T-helper 17 cell (primary cell): ENCODE data around the gene CBX7. TPM values are rescaled to one million over a fixed set of nuclear protein-coding genes. Genes with fewer than 3 reads are reported as not detected.
"Not testable (repeated sequence)": the region's sequence is repeated elsewhere in the genome, so short reads cannot be mapped to it uniquely, and the experiment has no call there.

Experiments
- ATAC-seq: fragments of 150-1000 bp; cut with Tn5 transposase; 2 replicates; pipeline ENCODE4 v1.10.0; 2021; ENCODE audit warnings: mild to moderate bottlenecking, moderate library complexity
- DNase-seq, 3 donors: peaks; one replicate each; pipeline versions ENCODE4 v3.0.0 to v3.0.0-alpha.2; 2020 to 2021
- H3K9me3 ChIP-seq: one replicate; pipeline ENCODE4 v1.7.0; 2013; ENCODE audit warnings: low read length, mild to moderate bottlenecking; ENCODE audit not compliant: control insufficient read depth, poor library complexity, severe bottlenecking
- H3K27ac Mint-ChIP-seq: one replicate; pipeline ENCODE4 v1.8.0; 2022; ENCODE audit warnings: mild to moderate bottlenecking, moderate library complexity, mixed read lengths
- H3K27me3 Mint-ChIP-seq: one replicate; pipeline ENCODE4 v1.8.0; 2022; ENCODE audit warnings: mixed read lengths
- H3K36me3 Mint-ChIP-seq: one replicate; pipeline ENCODE4 v1.8.0; 2022; ENCODE audit warnings: low read depth, mixed read lengths
- H3K4me1 Mint-ChIP-seq: one replicate; pipeline ENCODE4 v1.8.0; 2022; ENCODE audit warnings: mild to moderate bottlenecking, mixed read lengths
- H3K4me3 Mint-ChIP-seq: one replicate; pipeline ENCODE4 v1.8.0; 2022; ENCODE audit warnings: mild to moderate bottlenecking, moderate library complexity, mixed read lengths
- total RNA-seq, 4 donors: library from RNA in 2 of 4; stranded (reverse) in 2 of 4; gene quantifications; one replicate each; pipeline ENCODE4 v1.2.3 and lab custom pipeline; 2022 to 2026

CBX7 gene
- total RNA-seq, 2 donors from 2014 or later = 73.9 to 87.9 TPM

- H3K36me3 Mint-ChIP-seq = no peaks in the 10 kb centered on the region
- ATAC-seq (no peak), DNase-seq (no peak)
- H3K27me3 Mint-ChIP-seq = no peaks in the 10 kb centered on the region
- peaks cover 36% of the 10 kb centered on the region for H3K4me1 Mint-ChIP-seq
- no peaks in the 10 kb centered on the region for H3K9me3 ChIP-seq
- peak overlapping the region; percentile 86 for H3K27ac Mint-ChIP-seq
- H3K4me3 Mint-ChIP-seq = no peak overlapping the region
Measured at GRCh38 chr22:39178206-39179111, 26.0 kb upstream of the CBX7 start.

- ATAC-seq (no peak), DNase-seq (no peak)
- Mint-ChIP-seq H3K4me3 (no peak overlapping the region), H3K4me1 (peaks cover 41% of the 10 kb centered on the region), H3K36me3 (no peaks in the 10 kb centered on the region), H3K27ac (peak overlapping the region; percentile 86), H3K27me3 (no peaks in the 10 kb centered on the region)
- no peaks in the 10 kb centered on the region for H3K9me3 ChIP-seq
Measured at GRCh38 chr22:39177791-39178190, 25.3 kb upstream of the CBX7 start.

- no peaks in the 10 kb centered on the region for H3K36me3 Mint-ChIP-seq
- no peak for DNase-seq
- no peak overlapping the region for H3K4me3 Mint-ChIP-seq
- no peaks in the 10 kb centered on the region for H3K27me3 Mint-ChIP-seq
- H3K9me3 ChIP-seq = no peaks in the 10 kb centered on the region
- peak overlapping the region; percentile 86 for H3K27ac Mint-ChIP-seq
- no peak for ATAC-seq
- H3K4me1 Mint-ChIP-seq = peaks cover 39% of the 10 kb centered on the region
Measured at GRCh38 chr22:39177456-39177775, 24.9 kb upstream of the CBX7 start.

- H3K4me3 Mint-ChIP-seq = no peak overlapping the region
- no peaks in the 10 kb centered on the region for H3K27me3 Mint-ChIP-seq
- no peaks in the 10 kb centered on the region for H3K36me3 Mint-ChIP-seq
- no peaks in the 10 kb centered on the region for H3K9me3 ChIP-seq
- DNase-seq (no peak), ATAC-seq (no peak)
- H3K27ac Mint-ChIP-seq = peak overlapping the region; percentile 96
- H3K4me1 Mint-ChIP-seq = peaks cover 41% of the 10 kb centered on the region
Measured at GRCh38 chr22:39176714-39177455, 24.4 kb upstream of the CBX7 start.

DNA sequence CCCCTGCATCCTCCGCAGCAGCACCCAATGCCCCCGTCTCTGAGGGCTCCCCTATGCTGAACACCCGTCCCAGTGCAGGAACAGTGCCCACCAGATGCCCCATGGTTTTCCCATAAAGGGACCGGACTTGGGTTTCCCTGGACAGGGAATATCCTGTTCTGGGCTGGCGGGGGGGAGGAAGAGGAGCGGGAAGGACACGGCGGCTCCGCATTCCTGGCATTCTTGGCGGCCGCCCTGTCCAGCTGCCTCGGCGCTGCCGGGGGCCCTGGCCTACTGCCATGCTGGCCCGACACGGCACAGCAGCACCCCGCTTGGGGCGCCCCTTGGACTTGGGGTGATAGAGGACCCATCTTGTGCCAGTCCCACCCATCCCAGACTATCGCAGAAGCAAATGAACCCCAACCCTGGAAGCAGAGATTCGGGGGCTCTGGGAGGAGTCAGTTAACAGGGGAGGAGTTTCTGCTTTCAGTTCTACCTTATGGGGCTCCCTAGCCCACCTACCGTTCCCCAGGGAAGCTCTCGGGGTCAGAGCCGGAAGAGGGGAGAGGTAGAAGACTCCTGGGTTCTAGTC, 23.7 kb upstream of the CBX7 start:
- Mint-ChIP-seq H3K4me1 (peaks cover 45% of the 10 kb centered on the region), H3K27me3 (no peaks in the 10 kb centered on the region), H3K4me3 (no peak overlapping the region), H3K27ac (peak overlapping the region; percentile 96), H3K36me3 (no peaks in the 10 kb centered on the region)
- DNase-seq (no peak), ATAC-seq (no peak)
- no peaks in the 10 kb centered on the region for H3K9me3 ChIP-seq

- no peaks in the 10 kb centered on the region for H3K27me3 Mint-ChIP-seq
- ATAC-seq (no peak), DNase-seq (no peak)
- H3K36me3 Mint-ChIP-seq = no peaks in the 10 kb centered on the region
- H3K4me1 Mint-ChIP-seq = peaks cover 52% of the 10 kb centered on the region
- H3K9me3 ChIP-seq = no peaks in the 10 kb centered on the region
- H3K27ac Mint-ChIP-seq = peak overlapping the region; percentile 96
- H3K4me3 Mint-ChIP-seq = peak overlapping the region; percentile 15
Measured at GRCh38 chr22:39175353-39176142, 23.1 kb upstream of the CBX7 start.

DNA sequence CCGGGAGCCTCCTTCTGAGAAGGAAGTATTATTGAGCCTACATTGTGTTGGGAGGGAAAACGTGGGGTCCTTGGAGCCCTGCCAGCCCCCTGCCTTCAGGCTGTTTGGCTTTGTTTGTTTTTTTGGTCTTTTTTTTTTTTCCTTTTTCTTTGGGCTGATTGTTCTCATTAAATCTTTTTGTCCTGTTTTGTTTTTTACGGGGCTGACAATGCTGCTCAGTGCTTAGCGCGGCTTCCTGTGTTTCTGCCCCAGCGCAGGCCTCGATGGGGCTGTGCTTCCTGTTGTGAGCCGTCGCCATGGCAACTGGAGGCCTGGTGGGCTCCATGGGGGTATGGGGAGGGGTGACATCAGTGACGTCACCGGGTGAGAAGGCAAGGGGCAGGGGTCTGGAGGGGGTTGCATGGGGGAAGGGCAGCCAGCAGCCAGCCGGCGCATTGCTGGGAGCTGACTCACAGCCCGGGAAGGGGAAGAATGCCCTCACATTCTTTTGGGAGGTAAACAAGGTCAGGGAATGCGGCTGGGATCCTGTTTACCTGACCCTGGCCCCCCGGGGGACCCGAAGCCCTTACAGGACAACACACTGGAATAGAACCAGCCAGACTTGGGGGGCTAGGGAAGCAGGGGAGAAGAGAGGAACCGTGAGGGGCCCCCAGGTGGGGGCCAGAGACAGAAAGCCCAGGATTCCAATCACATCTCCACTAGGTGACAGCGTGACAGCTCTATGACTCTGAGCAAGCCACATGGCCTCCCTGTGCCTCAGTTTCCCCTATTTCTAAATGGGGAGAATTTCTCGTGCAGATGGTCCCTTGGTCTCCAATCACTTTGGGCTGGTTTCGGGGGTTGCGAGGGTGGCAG, 22.2 kb upstream of the CBX7 start:
- Mint-ChIP-seq H3K27ac (peak overlapping the region; percentile 96), H3K27me3 (peaks cover 4% of the 10 kb centered on the region), H3K4me1 (peaks cover 57% of the 10 kb centered on the region), H3K36me3 (no peaks in the 10 kb centered on the region), H3K4me3 (peak overlapping the region; percentile 88)
- DNase-seq = peak in 2 of 3 donors; percentile 21 to 51
- H3K9me3 ChIP-seq = no peaks in the 10 kb centered on the region
- ATAC-seq = peak; percentile 70

GRCh38 chr22:39173787-39174497, 21.5 kb upstream of the CBX7 start:
- H3K4me1 Mint-ChIP-seq = peaks cover 53% of the 10 kb centered on the region
- H3K27me3 Mint-ChIP-seq = peaks cover 10% of the 10 kb centered on the region
- H3K9me3 ChIP-seq = no peaks in the 10 kb centered on the region
- DNase-seq (no peak), ATAC-seq (peak; percentile 23)
- H3K27ac Mint-ChIP-seq = peak overlapping the region; percentile 96
- no peaks in the 10 kb centered on the region for H3K36me3 Mint-ChIP-seq
- H3K4me3 Mint-ChIP-seq = peak overlapping the region; percentile 88

DNA sequence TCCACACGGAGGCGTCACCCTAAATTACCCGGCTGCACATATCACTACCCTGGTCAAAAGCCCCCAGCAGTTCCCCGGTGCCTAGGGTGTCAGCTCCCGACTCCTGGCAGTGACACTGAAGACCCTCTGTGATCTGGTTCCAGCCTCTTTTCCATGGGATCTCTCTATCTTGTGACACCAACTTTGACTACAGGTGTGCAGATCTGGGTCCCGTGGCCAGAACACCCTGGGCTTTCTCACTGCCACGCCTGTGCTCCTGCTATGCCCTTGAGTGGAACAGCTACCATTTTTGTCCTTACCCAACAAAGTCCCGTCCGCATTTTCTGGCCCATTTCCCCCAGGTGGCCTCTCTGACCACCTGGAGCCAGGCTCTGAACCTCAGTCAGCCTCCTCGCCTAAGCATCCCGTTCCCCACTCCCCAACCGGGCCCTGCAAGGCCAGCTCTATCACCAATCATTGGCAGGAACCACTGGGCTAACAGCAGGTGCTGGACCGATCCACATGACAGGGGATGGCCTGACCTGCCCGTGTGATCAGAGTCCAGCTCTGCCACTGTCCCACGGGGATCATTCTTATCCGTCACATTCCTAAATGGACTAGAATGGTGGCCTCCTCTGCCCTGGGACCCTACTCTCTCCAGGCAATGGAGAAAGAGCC, 20.7 kb upstream of the CBX7 start:
- DNase-seq (no peak), ATAC-seq (no peak)
- H3K27me3 Mint-ChIP-seq = peaks cover 10% of the 10 kb centered on the region
- peaks cover 51% of the 10 kb centered on the region for H3K4me1 Mint-ChIP-seq
- no peaks in the 10 kb centered on the region for H3K9me3 ChIP-seq
- H3K27ac Mint-ChIP-seq = peak overlapping the region; percentile 96
- H3K4me3 Mint-ChIP-seq = peak overlapping the region; percentile 88
- H3K36me3 Mint-ChIP-seq = no peaks in the 10 kb centered on the region

- DNase-seq, H3K36me3 Mint-ChIP-seq, H3K9me3 ChIP-seq, H3K27me3 Mint-ChIP-seq, ATAC-seq: not testable (repeated sequence)
- Mint-ChIP-seq H3K4me3 (peak overlapping the region; percentile 71), H3K4me1 (peaks cover 45% of the 10 kb centered on the region), H3K27ac (peak overlapping the region; percentile 96)
Measured at GRCh38 chr22:39172265-39173049, 20.0 kb upstream of the CBX7 start.
